Measurements from ENCODE around the gene BCAN.

- TF ChIP-seq CTCF (IDR thresholded peaks at IDR 0.05) (no peak), EP300 (IDR thresholded peaks at IDR 0.05) (no peak)
Observed at GRCh38 chr1:156592910-156593660, 48.8 kb upstream of the BCAN start.
